ENCODE measurements around the gene C2CD2L. TPM values are rescaled to one million over a fixed set of nuclear protein-coding genes. Genes with fewer than 3 reads are reported as not detected.

The C2CD2L gene
- total RNA-seq, 1 experiment from 2014 or later = 6.4 TPM

- no peak for TF ChIP-seq ZNF532 (CRISPR knock-in tag; IDR thresholded peaks at IDR 0.05; ENCODE audit: borderline replicate concordance)
- TF ChIP-seq GTF2I (CRISPR knock-in tag; conservative IDR thresholded peaks at IDR 0.05) = no peak
- TF ChIP-seq FOXP4 (CRISPR knock-in tag; IDR thresholded peaks at IDR 0.05) = peak; percentile 24; the same call in 1 of the 2 replicates
- TF ChIP-seq PRDM15 (CRISPR knock-in tag; IDR thresholded peaks at IDR 0.05) = 0 out of 2 replicates have a peak, but pooled peaks have one; percentile 18
- no peak for TF ChIP-seq MXD4 (CRISPR knock-in tag; IDR thresholded peaks at IDR 0.05; ENCODE audit: borderline replicate concordance)
- no peak for TF ChIP-seq CDX4 (CRISPR knock-in tag; IDR thresholded peaks at IDR 0.05; ENCODE audit: borderline replicate concordance)
- no peak for TF ChIP-seq ELF4 (CRISPR knock-in tag; IDR thresholded peaks at IDR 0.05; ENCODE audit: low read depth)
- TF ChIP-seq NR1H2 (CRISPR knock-in tag; IDR thresholded peaks at IDR 0.05) = 0 out of 2 replicates have a peak, but pooled peaks have one; percentile 36
- no peak for TF ChIP-seq ZNF263 (CRISPR knock-in tag; IDR thresholded peaks at IDR 0.05; ENCODE audit: low read depth)
- TF ChIP-seq IRF1 (CRISPR knock-in tag; IDR thresholded peaks at IDR 0.05) = peak; percentile 87
- no peak for TF ChIP-seq RORB (CRISPR knock-in tag; IDR thresholded peaks at IDR 0.05)
- TF ChIP-seq ZNF425 (CRISPR knock-in tag; conservative IDR thresholded peaks at IDR 0.05) = no peak; the same call in 1 of the 2 replicates
- TF ChIP-seq, protein P1, sequence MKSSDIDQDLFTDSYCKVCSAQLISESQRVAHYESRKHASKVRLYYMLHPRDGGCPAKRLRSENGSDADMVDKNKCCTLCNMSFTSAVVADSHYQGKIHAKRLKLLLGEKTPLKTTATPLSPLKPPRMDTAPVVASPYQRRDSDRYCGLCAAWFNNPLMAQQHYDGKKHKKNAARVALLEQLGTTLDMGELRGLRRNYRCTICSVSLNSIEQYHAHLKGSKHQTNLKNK (CRISPR knock-in tag; IDR thresholded peaks at IDR 0.05) = peak; percentile 92
- TF ChIP-seq CBFB (CRISPR knock-in tag; IDR thresholded peaks at IDR 0.05; ENCODE audit: low read depth) = peak; percentile 32
- no peak for TF ChIP-seq HMGA2 (CRISPR knock-in tag; IDR thresholded peaks at IDR 0.05)
- TF ChIP-seq, protein P2, sequence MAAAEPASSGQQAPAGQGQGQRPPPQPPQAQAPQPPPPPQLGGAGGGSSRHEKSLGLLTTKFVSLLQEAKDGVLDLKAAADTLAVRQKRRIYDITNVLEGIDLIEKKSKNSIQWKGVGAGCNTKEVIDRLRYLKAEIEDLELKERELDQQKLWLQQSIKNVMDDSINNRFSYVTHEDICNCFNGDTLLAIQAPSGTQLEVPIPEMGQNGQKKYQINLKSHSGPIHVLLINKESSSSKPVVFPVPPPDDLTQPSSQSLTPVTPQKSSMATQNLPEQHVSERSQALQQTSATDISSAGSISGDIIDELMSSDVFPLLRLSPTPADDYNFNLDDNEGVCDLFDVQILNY (CRISPR knock-in tag; IDR thresholded peaks at IDR 0.05) = peak; percentile 91
- TF ChIP-seq, protein P3, sequence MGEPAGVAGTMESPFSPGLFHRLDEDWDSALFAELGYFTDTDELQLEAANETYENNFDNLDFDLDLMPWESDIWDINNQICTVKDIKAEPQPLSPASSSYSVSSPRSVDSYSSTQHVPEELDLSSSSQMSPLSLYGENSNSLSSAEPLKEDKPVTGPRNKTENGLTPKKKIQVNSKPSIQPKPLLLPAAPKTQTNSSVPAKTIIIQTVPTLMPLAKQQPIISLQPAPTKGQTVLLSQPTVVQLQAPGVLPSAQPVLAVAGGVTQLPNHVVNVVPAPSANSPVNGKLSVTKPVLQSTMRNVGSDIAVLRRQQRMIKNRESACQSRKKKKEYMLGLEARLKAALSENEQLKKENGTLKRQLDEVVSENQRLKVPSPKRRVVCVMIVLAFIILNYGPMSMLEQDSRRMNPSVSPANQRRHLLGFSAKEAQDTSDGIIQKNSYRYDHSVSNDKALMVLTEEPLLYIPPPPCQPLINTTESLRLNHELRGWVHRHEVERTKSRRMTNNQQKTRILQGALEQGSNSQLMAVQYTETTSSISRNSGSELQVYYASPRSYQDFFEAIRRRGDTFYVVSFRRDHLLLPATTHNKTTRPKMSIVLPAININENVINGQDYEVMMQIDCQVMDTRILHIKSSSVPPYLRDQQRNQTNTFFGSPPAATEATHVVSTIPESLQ (CRISPR knock-in tag; IDR thresholded peaks at IDR 0.05) = 0 out of 2 replicates have a peak, but pooled peaks have one; percentile 40
- TF ChIP-seq ZNF219 (CRISPR knock-in tag; IDR thresholded peaks at IDR 0.05; ENCODE audit: borderline replicate concordance) = no peak
- TF ChIP-seq ATF1 (CRISPR knock-in tag; IDR thresholded peaks at IDR 0.05) = 0 out of 2 replicates have a peak, but pooled peaks have one; percentile 51
Observed at GRCh38 chr11:119095066-119095880, 11.9 kb upstream of the C2CD2L start (continued).
